Stimulated activated CD4-positive, alpha-beta T cell treated with anti-CD3 and anti-CD28 coated beads, Interleukin-4, amount 100 ng/mL, for 4 hours (primary cell): ENCODE measurements around the gene NPAS2.

Experiments used
- DNase-seq, 2 experiments: peaks; one replicate each; pipeline ENCODE4 v3.0.0-alpha.2; 2020

NPAS2 gene

DNA sequence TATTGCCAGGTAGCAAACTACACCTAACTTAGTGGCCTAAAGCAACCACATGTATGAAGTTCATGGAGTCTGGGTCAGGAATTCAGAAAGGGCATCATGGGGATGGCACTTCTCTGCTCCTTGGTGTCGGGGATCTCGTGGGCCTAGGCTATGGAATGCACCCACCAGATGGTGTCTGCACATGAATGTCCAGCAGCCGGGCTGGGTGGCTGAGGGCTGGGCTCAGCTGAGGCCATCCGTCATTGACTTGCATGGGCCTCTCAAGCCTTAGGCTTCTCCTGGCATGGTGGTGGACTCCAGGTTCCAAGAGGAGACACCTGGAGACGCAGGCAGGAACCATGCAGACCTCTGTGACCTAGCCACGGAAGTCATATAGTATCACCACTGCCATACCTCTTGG, 156.1 kb downstream of the NPAS2 start:
- no peak for DNase-seq

- no peak for DNase-seq
Measured at GRCh38 chr2:100976645-100977391, 156.9 kb downstream of the NPAS2 start.

- no peak for DNase-seq
Measured at GRCh38 chr2:100977511-100977910, 157.6 kb downstream of the NPAS2 start.

GRCh38 chr2:100978582-100979191, 158.7 kb downstream of the NPAS2 start:
- DNase-seq: no peak

GRCh38 chr2:100980046-100980445, 160.1 kb downstream of the NPAS2 start:
- DNase-seq: no peak

GRCh38 chr2:100981011-100981410, 161.1 kb downstream of the NPAS2 start:
- DNase-seq: no peak

DNA sequence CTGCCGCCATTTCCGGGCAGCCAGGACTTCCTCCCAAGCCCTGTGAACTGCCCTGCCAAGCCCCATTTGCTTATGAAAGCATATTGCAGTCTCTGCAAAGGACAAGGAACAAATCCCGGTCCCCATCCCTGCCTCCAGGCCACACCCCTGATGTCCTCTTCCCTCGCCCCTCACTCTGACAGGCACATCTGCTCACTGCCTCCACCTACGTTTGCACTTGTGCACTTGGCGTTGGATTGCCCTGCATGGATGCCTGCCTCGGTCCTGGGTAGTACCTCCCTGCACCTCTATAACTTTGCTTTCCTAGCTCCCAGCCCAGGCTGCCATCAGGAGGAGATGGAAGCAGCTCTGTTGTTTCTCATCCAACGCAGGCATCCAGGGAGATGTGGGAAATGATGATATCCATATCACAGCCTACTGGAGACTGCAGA, 162.5 kb downstream of the NPAS2 start:
- no peak for DNase-seq

DNA sequence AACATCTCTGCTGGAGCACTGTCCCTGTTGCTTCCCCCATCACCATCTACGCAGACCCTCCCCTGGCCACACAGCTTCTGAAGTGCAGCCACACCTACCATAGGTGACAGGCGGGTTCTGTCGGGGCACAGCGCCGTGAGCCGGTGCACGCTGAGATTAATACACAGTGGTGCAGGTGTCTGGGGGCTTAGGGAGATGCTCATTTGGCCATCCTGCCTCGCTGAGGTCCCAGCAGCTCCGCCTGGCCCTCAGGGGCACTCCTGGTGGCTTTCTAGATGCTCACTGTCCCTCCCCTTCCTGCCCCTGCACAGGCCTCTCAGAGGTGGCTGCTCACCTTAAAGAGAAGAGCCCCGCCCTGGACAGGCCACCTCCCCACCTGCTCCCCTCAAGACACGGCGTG, 163.3 kb downstream of the NPAS2 start:
- no peak for DNase-seq

GRCh38 chr2:100983684-100984310, 163.9 kb downstream of the NPAS2 start:
- DNase-seq: no peak

DNA sequence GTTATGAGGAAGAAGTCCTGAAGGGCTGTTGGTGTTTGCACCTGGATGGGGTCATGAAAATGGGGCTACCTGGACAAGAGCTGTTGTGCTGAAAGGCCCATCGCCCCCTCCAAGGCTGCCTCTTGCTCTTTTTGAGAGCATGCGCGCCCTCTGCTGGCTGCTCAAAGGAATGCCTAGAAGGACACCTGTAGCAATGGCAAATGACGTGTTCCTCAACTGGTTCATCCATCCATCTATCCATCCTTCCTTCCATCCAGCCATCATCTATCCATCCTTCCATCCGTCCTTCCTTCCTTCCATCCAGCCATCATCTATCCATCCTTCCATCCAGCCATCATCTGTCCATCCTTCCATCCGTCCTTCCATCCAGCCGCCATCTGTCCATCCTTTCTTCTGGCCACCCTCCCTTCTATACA, 165.0 kb downstream of the NPAS2 start:
- DNase-seq: peak; percentile 68 to 77

- DNase-seq: no peak
Measured at GRCh38 chr2:100986157-100986556, 166.2 kb downstream of the NPAS2 start.

- no peak for DNase-seq
Measured at GRCh38 chr2:100987536-100987935, 167.6 kb downstream of the NPAS2 start.

GRCh38 chr2:100987974-100988373, 168.0 kb downstream of the NPAS2 start:
- DNase-seq: no peak

DNA sequence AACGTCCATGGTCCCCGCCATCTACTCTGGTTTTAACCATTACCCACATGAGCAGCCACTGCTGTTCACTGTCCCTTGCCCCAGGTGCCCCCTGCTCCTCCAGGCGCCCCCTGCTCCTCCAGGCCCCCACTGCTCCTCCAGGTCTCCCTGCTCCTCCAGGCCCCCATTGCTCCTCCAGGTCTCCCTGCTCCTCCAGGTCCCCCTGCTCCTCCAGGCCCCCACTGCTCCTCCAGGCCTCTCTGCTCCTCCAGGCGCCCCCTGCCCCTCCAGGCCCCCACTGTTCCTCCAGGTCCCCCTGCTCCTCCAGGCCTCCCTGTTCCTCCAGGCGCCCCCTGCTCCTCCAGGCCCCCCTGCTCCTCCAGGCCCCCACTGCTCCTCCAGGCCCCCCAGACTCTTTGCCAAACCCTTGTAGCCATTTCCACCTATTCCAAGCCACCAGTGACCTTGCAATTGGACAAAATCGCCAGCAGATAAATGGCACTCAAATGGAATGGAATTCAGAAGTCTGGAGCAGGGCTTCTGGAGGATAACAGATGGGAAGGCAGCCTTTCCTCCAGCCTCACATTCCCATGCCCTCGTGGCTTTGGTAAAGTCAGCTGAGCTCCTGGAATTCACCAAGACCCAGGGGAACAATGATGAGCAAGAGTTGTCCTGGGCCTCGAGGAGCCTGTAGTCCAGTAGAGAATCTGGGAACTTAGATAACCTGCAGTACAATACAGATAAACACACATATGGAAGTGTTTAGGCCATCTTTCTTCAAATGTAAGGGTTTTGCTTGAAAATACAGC, 168.9 kb downstream of the NPAS2 start:
- no peak for DNase-seq

- no peak for DNase-seq
Measured at GRCh38 chr2:100989666-100990065, 169.7 kb downstream of the NPAS2 start.

GRCh38 chr2:100990166-100990565, 170.2 kb downstream of the NPAS2 start:
- DNase-seq: no peak

GRCh38 chr2:100990650-100991403, 170.9 kb downstream of the NPAS2 start:
- no peak for DNase-seq

- no peak for DNase-seq
Measured at GRCh38 chr2:100991404-100991773, 171.4 kb downstream of the NPAS2 start.

- peak in 1 of 2 experiments; percentile 11 for DNase-seq
Measured at GRCh38 chr2:100992262-100992661, 172.3 kb downstream of the NPAS2 start.

GRCh38 chr2:100993294-100993693, 173.4 kb downstream of the NPAS2 start:
- DNase-seq: no peak

- no peak for DNase-seq
Measured at GRCh38 chr2:100995309-100996075, 175.6 kb downstream of the NPAS2 start.
